Measurements from ENCODE around the gene PSD4.

The PSD4 gene

GRCh38 chr2:113242327-113242726 is 68.6 kb downstream of the PSD4 start:
- no peak for DNase-seq

GRCh38 chr2:113245276-113245711 is 71.5 kb downstream of the PSD4 start:
- no peak for DNase-seq

GRCh38 chr2:113246606-113247005 is 72.8 kb downstream of the PSD4 start:
- no peak for DNase-seq

GRCh38 chr2:113248997-113249770 is 75.4 kb downstream of the PSD4 start:
- DNase-seq, result peak; percentile 91

- DNase-seq, result peak; percentile 68
Measured at GRCh38 chr2:113251118-113251517, 77.3 kb downstream of the PSD4 start.

GRCh38 chr2:113252047-113252590 is 78.3 kb downstream of the PSD4 start:
- DNase-seq, result no peak

GRCh38 chr2:113253453-113253852 is 79.7 kb downstream of the PSD4 start:
- DNase-seq, result no peak

GRCh38 chr2:113255140-113256070 is 81.6 kb downstream of the PSD4 start:
- peak; percentile 8 for DNase-seq

- DNase-seq, result no peak
Measured at GRCh38 chr2:113257516-113258264, 83.9 kb downstream of the PSD4 start.

GRCh38 chr2:113258471-113259147 is 84.8 kb downstream of the PSD4 start:
- no peak for DNase-seq

Data from activated effector memory CD4-positive, alpha-beta T cell treated with anti-CD3 and anti-CD28 coated beads, Interleukin-2, amount 50 U/mL, for 16 hours (primary cell).